IPS DF 4.7 (cell line): ENCODE measurements around the gene EDNRB.
"Not testable (repeated sequence)": the region's sequence is repeated elsewhere in the genome, so short reads cannot be mapped to it uniquely, and the experiment has no call there.

Source experiments
- DNase-seq: peaks from one replicate; pipeline ENCODE4 v3.0.0-alpha.2; 2013; ENCODE audit warnings: low spot score; ENCODE audit errors: extremely low read depth

EDNRB gene

DNA sequence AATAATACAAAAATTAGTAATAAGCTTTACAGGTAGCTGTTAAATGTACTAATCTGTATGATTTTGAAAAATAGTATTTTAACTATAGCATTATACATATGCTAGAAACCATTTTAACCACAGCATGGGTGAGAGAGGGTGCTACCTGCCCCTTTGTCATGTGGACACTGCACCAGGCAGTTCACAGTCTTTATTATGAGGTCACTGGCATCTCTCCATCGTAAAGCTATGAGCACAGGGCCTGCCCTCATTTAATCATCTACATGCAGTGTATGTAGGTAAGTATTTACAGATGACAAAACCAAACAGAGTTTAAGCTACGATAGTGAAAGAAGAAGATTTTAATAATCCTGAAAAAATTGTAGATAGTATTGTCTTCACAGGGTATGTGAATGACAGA lies 21.7 kb downstream of the EDNRB start:
- DNase-seq = no peak

GRCh38 chr13:77896536-77896935 lies 22.1 kb downstream of the EDNRB start:
- no peak for DNase-seq

DNA sequence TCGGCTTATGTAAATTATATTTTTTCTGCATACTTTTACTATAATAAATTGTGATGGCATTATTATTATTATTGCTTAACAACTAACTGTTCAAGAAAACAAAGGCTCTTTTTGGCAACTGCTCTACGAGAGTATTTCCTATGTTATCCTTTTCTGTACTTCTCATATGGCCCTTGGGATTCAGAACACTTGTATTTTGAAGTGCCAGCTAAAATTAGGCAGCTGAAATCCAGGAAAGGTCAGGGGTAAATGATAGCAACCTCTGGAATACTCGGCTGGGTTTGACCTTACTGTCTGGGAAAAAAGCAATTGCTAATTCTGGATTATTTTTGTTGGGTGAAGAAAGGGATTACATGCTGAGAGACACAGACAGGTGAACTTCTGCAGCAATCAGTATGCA lies 23.9 kb downstream of the EDNRB start:
- no peak for DNase-seq

- no peak for DNase-seq
These were observed 25.6 kb downstream of the EDNRB start for GRCh38 chr13:77893066-77893465.

- DNase-seq = no peak
These were observed 26.1 kb downstream of the EDNRB start for GRCh38 chr13:77892491-77892890.

DNA sequence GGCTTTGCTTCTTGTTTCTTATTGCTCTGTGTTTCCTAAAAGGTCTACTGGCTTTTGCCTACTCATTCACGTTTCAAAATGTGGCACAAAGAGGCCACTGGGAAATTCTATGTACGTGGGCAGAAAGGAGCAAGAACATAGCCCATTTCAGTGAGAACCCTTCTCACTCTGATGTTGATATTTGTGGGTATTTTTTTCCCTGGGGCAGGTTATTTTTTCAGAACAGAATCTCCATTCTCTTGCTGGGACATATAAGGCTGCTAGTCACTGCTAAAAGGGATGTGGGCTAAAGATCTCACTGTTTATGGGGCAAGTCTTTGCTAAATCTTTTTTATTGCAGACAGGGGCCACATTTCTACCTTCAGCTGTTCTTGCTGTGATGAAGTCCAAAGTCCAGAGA lies 27.1 kb downstream of the EDNRB start:
- DNase-seq = no peak

- DNase-seq = no peak
These were observed 27.6 kb downstream of the EDNRB start for GRCh38 chr13:77891041-77891440.

- DNase-seq = no peak
These were observed 35.3 kb downstream of the EDNRB start for GRCh38 chr13:77883328-77883727.

GRCh38 chr13:77878190-77878589 lies 40.4 kb downstream of the EDNRB start:
- DNase-seq = no peak

DNA sequence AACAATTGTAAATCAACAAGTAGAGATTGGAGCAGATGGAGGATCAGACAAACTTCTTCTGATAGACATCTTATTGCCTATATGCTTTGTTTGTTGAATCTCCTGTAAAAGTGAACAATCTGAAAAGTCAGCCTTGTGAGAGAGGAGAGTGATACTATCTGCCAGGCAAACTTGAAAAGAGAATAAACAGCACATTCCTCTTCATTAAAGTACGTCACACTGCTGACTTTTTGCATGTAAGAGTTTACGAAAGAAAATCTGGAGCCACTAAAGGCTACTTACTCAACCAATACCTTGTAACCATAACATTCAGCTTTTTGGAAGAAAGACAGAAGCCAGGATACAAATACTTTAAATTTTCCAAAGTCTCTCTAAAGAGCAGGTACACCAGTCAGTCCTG lies 42.5 kb downstream of the EDNRB start:
- DNase-seq = no peak

DNA sequence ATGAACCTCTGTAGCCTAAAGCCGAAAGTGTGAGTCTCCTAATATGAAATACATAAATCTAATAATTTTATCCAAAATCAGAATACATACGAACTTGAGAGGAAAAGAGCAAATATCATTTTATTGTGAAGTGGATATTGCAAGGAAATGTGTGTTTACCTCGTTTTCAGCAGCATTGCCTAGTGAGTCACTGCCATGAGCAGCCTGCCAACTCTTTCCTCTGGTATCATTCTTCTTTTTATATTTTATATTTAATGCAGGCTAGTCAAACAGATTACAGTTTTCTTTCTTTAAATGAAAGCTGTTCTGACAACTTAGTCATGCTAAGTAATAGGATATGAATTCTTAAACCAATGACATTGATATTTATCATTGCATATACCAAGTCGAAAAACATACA lies 44.2 kb downstream of the EDNRB start:
- no peak for DNase-seq

- DNase-seq = no peak
These were observed 45.6 kb downstream of the EDNRB start for GRCh38 chr13:77872995-77873394.

GRCh38 chr13:77871596-77871995 lies 47.0 kb downstream of the EDNRB start:
- no peak for DNase-seq

GRCh38 chr13:77868717-77869116 lies 49.9 kb downstream of the EDNRB start:
- DNase-seq = no peak

DNA sequence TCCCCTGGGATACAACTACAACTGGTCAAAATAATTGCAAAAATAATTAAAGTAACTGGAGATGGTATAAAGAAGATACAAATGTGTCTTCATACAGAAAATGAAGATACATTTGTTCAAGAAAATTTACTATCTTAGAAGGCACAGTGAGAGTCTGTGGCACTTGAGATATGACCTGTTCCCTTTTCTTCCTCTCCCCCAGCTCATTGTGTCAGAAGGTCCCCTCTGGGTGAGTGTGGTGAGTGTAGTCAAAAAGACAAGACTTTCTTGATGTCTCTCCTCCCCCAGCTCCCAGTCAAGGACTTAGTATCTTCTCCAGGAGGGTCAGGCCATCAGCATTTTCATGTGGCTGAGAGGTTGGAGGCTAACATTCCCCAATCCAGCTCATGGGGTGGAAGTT lies 51.7 kb downstream of the EDNRB start:
- no peak for DNase-seq

DNA sequence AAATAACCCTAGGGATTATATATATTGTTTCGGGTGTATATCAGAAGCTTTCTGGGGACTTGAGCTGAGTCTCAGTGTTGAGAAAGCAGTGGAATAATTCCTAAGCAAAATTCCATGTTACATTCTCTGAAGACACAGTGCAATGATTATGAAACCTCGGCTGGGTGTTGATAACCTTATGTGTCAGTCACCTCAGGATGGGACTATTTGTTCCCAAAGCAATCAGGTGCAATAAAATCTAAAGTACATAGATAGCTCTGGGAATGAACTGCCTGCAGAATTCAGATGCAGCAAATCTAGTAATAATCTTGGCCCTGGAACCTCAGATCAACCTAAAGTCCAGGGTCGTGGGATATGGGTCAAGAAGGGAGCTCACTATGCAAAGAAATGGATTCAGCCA lies 53.0 kb downstream of the EDNRB start:
- no peak for DNase-seq

- DNase-seq = no peak
These were observed 55.5 kb downstream of the EDNRB start for GRCh38 chr13:77863144-77863543.

DNA sequence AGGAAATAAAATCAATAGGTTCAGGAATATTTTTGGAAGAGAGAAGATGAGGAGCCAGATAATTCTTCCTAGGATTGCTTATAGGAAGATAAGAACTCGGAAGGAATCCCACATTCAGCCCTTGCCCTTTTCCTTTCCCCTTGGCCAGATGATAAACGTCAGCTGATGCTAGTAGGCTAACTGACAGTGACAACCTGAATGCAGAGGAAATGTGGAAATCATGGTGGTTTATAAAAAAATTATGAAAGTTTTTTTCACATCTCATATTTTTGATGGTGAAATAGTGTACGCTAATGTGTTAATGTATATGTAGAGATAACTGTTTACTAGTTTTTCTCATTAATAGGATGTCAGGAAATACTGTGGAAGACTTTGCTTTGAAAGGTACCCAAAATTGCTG lies 56.9 kb downstream of the EDNRB start:
- no peak for DNase-seq

- no peak for DNase-seq
These were observed 58.1 kb downstream of the EDNRB start for GRCh38 chr13:77860507-77860981.

DNA sequence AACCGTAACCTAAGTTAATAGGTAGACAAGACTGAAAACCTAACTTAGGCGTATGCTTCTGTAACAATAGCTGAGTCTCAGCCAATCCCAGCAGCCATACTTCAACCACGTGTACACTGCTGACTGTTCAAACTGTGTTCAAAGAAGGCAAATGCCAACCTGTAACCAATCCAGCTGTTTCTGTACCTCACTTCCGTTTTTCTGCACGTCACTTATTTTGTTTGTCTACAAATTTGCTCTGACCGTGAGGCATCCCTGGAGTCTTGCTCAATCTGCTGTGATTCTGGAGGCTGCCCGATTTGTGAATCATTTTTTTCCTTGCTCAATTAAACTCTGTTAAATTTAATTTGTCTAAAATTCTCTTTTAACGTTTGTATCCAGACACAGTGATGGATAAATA lies 59.2 kb downstream of the EDNRB start:
- DNase-seq = no peak

GRCh38 chr13:77857531-77858209 lies 61.0 kb downstream of the EDNRB start:
- no peak for DNase-seq

- peak; percentile 98 for DNase-seq
These were observed 64.9 kb downstream of the EDNRB start for GRCh38 chr13:77853703-77854102.

DNA sequence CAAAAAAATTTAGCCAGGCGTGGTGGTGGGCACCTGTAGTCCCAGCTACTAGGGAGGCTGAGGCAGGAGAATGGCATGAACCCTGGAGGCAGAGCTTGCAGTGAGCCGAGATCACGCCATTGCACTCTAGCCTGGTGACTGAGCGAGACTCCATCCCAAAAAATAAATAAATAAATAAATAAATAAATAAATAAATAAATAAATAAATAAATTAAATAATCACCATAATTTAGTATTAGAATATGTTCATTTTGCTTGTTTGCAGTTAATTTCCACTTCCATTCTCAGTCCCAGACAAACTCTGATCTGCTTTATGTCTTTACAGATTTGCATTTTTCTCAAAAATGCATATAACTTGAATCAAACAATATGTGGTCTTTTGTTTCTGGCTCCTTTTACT lies 70.6 kb downstream of the EDNRB start:
- not testable (repeated sequence) for DNase-seq

- DNase-seq = no peak
These were observed 72.5 kb downstream of the EDNRB start for GRCh38 chr13:77846173-77846572.
